Activated T-helper 1 cell treated with anti-CD3 and anti-CD28 coated beads, Interleukin-2, amount 50 U/mL, for 16 hours (primary cell): Measurements from ENCODE around the gene TRPT1.

Experiments
- DNase-seq, 2 donors: peaks; one replicate each; pipeline ENCODE4 v3.0.0-alpha.2; 2020; ENCODE audit warnings: low read depth in 1 of 2, low spot score in 1 of 2

Gene TRPT1

DNA sequence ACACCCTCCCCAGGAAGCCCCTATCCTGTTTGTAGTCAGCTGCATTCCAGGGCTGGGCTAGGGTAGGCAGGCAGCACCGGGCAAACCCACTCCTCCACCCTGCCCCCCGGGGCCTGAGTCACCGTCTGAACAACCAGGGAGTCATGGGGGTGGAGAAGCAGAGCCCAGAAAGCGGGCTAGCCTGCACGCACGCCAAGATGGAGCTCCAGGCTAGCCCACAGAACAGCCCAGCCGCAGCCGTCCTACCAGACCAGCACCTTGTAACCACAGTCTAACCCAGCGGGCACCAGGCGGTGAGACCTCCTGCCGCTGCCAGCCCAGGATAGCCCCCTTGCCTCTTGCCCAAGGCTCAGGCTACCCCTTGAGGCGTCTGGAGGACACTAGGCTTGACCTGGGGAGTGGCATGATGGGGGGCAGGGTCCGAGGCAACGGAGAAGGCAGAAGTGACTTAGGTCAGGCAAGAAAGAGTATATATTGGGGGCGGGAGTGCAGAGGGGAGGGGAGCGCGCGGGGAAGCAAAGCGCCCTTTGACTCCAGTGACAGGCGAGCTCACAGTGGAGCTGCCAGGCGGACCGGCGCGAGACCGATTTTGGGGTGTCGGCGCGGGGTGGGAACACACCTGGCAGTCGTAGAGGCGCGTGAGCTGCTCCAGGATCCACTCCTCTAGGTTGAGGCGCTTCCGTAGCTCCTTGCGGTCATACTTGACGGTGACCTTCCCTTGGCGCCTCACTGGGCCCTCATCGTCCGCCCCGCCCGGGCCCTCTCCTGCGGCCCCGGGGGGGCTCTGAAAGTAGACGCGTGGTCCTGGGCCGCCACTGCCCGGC lies 20.0 kb upstream of the TRPT1 start:
- peak; percentile 39 to 63 for DNase-seq

DNA sequence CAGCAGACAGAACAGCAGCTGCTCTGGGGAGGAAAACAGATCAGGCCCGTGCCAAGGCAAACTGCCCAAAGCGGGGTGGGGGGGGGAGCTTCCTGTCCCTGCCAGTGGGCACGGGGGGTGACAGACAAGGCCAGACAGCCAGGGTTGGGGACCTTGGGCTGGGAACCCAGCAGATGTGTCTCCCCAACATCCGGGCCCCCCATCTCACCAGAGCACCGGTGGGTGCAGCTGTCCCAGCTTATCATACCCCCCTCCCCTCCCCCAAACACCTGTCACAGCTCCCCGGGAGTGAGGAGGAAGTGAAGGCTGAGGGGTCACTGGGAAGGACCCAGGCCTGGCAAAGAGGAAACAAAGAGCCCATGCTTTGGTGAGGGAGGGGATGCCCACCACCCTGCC lies 19.4 kb upstream of the TRPT1 start:
- DNase-seq = peak in 1 of 2 donors; percentile 40

DNA sequence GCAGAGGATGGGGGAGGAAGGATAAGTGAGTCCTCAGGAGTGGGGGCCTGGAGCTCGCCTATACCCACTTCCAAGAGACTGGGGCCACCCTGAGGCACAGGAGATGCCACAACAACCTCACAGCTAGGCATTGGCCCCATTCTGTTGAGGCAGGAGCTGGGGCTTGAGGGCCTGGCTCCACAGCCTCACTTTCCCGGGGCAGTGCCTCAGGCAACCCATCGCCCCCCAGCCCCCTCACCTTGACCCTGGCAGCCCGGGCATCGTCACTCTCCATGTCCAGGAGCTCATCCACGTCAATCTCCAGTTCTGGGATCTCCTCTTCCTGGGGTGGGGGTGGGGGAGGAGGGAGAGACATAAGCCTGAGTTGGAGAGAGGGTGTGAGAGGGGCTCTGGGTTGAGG lies 19.0 kb upstream of the TRPT1 start:
- DNase-seq = no peak

DNA sequence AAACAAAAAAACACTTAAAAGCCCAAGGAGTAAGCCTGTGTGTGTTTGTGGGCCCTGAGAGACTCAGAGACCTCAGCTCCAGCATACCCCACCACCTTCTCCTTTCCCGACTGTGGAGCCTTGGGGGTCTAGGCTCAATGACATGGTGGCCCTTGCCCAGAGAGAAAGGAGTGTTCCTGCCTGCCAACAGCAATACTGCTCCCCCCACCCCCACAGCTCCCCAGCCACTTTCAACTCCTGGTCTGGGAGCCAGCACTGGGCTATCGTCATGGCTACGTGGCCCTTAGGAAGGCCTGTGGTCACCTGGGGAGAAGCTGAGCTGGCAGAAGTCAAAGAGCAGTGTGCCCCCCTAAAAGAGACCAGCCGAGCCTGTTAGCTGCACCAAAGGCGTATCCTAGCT lies 18.1 kb upstream of the TRPT1 start:
- no peak for DNase-seq

DNA sequence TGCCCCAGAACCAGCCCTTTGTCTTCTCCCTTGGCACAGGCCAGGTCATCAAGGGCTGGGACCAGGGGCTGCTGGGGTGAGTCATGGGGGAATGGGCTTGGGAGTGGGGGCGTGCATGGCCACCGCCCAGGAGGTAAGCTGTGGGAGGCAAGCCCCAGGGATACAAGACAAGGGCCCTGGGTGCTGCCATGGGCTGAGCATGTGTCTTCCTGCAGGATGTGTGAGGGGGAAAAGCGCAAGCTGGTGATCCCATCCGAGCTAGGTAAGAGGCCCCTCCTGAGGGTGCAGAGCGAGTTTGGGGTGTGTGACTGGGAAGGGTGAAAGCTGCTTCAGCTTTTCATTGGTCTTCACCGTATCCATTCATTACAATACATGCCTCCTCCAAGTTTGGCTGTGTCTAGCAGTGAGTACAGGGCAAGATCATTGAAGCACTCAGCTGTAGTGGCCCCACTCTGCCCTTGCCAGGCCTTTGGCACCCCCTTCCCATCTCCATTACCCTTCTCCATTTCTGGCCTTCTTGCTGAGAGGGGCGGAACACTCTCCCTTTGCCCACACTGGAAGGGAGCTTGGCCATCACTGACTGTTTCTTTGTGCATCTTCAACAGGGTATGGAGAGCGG lies 17.4 kb upstream of the TRPT1 start:
- no peak for DNase-seq

DNA sequence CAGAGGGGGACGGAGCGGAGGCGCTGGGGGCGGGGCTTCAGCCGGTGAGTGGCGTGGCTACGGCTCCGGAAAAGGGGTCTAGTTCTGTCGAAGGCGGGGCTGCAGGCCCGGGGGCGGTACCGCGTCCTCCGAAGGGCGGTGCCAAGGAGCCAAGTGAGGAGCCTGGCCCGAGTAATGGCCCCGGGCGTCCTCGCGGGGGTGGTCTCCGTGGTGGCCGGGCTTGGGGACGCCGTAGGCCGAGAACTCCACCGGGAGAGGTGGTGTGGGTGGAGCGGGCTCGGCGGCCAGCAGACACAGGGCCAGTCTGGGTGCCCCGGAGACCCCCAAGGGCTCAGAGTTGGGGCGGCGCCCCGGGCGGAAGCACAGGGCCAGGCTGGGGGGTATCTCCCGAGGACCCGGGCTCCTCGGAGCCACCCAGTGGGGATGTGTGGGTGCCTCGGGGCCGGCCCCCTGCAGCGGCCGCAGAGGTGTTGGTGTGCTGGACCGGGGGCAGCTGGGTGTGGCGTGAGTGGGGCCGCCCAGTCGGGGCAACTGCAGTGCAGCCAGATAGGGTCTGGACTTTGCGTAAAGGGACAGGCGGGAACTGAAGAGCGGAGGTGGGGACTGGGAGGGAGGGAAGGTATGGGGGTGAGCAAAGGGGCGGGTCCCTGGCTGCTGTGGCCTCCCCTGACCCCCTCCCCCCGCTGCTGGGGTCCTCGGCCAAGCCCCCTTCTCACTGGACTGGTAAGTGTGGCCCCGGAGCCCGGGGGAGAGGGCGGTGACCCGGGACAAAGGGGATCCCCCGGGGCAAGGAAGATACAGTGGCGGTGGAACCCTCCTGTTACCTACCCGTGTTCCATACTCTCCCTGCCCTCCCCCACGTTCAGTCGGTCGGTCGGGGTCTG lies 15.7 kb upstream of the TRPT1 start:
- no peak for DNase-seq

DNA sequence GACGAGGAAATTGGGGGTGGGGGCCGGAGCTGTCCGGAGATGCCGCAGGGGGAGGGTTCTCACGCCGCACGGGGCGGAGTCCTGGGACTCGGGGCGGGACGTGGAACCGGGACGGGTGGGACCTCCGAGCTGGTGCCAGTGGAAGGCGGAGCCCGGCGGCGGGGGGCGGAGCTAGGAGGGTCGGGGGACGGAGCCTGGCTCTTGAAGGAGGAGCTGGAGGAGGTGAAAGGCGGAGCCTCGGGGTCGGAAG lies 15.2 kb upstream of the TRPT1 start:
- DNase-seq = peak; percentile 99

DNA sequence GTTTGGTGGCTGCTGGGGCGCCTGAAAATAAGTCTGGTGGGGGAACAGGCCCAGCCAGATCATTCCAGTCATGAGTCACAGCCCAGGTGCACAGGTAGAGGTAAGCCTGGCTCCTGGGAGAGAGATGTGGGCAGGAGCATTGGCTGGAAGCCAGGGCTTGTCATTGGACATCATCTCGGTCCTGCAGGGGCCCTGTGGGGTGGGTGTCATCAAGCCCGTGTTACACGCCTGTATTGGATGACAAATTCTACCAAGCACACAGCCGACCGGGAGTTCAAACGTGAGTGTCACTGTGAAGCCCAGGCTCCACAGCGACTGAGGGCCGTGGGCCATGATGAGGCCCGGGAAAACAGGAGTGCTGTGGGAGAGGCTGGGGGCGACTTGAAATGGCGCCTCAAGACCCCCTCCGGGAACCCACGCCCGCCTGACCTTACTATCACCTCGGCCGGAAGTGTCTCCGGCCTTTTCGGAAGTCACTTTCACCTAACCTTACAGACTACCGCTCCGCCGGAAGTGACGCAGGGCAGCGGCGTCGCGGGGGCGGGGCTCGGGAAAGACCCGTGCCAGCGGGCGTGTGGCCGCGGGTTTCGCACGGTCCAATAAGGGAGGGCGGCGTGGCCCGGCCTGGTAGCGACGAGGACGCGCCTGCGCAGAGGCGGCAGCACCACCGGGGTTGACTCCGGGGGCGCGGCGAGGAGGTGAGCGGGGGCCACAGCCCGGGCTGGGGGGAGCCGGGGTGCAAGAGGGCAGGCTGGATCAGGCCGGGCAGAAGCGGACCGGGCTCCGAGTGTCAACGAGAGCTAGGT lies 14.7 kb upstream of the TRPT1 start, which contains the start of gene FKBP2:
FKBP2 (plus strand) TSS at position 661 of the 806 bp plus-strand sequence. CDS start 1,293 bp downstream, outside the sequence.
- peak; percentile 94 to 98 for DNase-seq

DNA sequence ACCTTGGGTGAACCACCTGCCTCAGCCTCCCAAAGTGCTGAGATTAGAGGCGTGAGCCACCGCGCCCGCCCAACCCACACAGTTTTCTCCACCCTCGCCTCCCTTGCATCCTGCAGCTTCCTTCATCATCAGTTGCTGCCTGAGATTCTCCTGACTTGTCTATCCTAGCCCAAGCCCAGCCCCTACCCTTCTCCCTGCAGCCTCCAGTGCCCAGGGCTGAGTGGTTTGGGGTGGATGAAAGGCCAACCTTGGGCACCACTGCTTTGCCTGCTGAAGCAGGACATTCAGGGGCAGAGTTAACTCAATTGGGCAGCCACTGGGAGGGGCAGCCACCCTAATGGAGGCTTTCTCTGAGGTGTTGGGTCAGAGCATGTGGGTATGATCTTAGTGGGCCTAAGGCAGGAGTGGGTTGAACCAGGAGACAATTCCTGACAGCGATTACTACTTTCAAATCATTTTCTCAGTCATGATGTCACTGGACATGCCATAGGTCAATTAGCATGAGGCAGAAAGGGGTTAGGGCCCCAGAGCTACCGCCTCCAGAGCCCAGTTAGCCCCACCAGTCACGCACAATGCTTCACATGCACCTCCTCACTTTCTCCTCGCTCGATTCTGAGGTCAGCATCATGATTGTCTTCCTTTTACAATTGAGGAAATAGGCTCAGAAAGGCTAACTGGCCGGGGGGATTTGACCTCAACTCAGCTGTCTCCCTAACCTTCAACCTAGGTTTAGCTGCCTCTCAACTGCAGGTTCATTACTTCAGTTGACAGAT lies 13.9 kb upstream of the TRPT1 start:
- DNase-seq = no peak

DNA sequence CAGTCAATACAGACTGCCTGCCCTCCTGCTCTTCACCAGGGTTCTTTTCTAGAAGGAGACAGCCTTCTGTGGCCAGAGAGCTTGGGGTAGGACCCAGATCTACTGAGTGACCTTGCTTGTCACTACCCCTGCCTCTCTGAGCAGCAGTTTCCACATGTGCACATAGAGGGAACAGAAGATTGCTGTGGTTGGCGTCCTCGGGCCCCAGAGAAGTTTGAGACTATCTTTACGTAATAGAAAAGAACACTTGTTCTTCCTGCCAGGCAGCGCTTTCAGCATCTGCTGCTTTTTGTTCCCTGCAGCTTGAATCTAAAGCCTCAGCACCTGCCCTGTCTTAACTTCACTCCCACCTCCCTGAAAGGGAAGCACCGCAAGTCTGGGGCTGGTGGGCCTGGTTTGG lies 13.0 kb upstream of the TRPT1 start:
- no peak for DNase-seq

DNA sequence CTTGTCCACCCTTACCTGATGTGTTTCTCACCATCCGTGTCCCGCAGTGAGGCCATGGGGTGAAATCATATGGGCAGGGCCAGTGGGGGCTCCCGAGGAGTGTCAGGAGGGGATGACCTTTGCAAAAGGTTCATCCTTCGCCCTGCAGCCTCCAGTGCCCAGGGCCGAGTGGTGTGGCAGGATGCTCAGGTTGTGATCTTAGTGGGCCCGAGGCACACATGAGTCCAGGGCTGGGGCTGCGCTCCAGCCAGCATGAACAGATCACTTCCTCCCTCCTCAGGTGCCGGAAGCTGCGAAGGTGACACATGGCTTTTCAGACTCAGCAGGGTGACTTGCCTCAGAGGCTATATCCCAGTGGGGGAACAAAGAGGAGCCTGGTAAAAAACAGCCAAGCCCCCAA lies 12.1 kb upstream of the TRPT1 start:
- no peak for DNase-seq

DNA sequence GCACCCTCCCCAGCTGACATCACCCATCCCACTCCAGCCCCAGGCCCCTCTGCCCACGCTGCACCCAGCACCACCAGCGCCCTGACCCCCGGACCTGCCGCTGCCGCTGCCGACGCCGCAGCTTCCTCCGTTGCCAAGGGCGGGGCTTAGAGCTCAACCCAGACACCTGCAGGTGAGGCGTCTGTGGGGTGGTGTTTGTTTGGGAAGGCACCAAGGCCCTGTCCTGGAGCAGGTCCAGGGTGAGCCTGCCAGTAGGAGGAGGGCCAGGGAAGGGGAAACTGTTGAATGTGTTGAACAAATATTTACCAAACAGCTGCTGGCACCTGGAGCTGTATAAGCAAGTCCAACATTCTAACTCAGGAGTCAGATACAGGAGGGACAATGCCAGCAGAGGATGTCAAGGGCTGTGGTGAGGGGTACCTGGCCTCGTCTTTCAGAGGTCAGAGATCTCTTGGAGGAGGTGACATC lies 11.5 kb upstream of the TRPT1 start:
- DNase-seq = no peak

DNA sequence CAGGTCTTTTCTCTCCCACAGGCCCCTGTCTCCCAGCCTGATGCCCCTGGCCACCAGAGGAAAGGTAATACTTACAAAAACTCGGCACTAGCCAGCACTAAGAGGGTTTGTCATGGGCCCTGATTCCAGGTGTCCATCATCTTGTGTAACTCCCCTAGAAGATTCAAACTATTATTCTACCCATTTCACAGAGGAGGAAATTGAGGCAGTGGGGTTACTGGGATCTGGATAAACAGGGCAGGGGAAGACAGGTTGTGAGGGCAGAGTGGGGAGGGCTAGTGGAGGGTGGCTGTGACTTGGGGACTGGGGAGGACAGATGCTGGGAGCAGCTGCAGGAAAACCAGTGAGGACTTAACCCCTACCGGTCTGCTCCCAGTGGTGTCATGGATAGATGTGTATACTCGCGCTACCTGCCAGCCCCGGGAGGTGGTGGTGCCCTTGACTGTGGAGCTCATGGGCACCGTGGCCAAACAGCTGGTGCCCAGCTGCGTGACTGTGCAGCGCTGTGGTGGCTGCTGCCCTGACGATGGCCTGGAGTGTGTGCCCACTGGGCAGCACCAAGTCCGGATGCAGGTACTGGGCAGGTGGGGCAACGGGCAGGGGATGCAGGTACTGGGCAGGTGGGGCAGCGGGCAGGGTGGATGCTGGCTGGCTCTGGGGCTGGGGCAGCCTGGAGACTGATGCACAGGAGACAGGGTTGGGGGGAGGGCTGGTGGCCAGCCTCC lies 9.6 kb upstream of the TRPT1 start:
- DNase-seq = no peak

DNA sequence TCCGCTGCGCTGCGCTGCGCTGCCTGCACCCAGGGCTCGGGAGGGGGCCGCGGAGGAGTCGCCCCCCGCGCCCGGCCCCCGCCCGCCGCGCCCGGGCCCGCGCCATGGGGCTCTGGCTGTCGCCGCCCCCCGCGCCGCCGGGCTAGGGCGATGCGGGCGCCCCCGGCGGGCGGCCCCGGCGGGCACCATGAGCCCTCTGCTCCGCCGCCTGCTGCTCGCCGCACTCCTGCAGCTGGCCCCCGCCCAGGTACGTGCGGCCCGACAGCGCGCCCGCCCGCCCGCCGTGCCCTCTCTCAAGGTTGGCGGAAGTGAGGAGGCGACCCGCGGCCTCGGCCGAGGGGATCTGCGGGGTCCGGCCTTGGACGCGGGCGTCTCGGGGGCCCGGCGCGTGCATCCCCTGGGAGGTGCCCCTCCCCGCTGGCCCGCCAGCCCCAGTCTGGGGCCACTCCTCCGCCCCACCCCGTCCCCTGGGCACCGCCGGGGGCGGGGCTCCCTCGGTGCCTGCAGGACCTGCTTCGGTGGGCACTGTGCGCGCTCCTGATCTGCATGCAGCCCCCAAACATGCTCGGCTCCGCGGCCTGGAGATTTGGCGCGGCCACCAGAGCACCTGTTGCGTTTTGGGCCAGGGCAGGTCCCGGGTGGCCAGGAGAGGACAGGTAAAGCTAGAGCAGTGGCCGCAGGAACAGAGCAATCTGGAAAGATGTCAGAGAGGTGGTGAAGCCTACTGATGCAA lies 8.8 kb upstream of the TRPT1 start:
- DNase-seq = peak; percentile 16 to 31

DNA sequence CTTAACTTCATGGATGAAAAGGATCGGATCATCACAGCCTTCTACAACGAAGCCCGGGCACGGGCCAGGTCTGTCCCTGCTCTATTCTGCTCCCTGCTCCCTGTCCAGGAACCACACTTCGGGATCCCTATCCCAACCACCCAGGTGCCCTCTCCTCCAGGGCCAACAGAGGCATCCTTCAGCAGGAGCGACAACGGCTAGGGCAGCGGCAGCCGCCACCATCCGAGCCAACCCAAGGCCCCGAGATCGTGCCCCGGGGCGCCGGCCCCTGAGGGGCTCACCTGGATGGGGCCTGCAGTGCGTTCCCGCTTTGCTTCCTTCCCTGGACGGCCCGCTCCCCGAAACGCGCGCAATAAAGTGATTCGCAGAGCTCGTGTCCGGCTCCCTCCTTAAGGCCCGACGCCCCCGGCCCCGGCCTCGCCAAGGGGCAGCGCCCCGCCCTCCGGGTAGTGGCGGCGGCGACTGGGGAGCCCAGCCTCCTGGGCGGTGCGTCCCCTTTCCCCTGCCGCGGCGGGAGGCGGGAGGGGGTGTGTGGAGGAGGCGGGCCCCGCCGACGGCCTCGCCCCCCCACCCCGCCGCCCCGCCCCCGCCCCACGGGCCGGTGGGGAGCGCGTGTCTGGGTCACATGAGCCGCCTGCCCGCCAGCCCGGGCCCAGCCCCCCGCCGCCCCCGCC lies 8.1 kb upstream of the TRPT1 start, which contains the start of gene VEGFB:
VEGFB (plus strand) TSS at position 672 of the 674 bp plus-strand sequence. CDS start 250 bp downstream, outside the sequence.
- peak; percentile 41 to 70 for DNase-seq

DNA sequence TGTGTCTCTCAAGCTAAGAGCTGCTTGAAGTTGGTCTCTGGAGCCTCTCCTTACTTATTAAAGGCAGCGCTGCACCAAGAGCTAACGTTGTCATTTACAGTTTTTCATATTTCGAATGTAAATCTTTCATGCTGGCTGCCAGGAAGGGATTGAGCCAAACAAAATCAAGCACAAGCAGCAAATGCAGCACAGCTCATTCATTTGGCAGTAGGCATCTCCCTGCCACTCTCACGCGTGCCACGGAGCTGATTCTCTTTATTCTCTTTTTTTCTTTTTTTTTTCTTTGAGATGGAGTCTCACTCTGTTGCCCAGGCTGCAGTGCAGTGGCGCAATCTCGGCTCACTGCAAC lies 7.0 kb upstream of the TRPT1 start:
- DNase-seq = no peak

DNA sequence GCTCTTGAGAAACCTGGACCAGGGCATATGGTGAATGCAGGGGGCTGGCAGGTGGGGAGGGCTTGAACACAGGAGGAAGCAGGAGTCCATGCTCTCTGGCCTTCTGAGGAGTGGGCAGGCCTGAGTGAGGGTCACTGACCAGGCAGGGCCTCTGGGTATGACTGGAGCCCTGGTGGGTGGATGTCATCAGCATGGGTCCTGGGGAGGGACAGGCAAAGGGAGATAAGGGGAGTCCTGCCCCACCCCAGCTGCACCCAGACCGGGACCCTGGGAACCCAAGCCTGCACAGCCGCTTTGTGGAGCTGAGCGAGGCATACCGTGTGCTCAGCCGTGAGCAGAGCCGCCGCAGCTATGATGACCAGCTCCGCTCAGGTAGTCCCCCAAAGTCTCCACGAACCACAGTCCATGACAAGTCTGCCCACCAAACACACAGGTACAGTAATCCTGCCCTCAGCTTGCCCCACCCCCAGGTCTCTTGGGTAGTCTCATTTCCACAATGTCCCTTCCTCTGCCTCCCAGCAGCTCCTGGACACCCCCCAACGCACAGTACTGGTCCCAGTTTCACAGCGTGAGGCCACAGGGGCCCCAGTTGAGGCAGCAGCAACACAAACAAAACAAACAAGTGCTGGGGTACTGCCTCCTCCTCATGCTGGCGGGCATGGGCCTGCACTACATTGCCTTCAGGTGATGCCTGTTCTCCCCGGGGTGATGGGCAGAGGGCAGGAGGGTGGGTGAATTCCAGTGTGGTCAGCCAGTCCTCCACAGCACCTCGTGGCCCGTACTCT lies 6.4 kb upstream of the TRPT1 start:
- no peak for DNase-seq

DNA sequence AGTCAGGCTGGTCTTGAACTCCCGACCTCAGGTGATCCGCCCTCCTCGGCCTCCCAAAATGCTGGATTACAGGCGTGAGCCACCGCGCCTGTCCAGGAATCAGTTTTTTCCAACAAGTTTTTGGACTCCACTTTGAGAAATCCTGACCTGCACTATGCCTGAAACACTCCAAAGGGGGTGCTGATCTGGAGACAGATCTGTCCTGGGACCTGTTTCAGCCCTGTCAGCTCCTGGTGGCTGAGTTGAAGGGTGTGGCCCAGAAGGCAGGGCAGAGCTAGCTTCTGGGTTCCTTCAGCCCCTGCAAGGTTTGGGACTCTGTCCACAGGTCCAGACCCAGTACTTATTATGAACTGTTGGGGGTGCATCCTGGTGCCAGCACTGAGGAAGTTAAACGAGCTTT lies 5.6 kb upstream of the TRPT1 start:
- no peak for DNase-seq
